Breast epithelium (tissue), 3 donors: ENCODE results near the gene MEG3.

ENCODE experiments used
- POLR2A ChIP-seq: fragments of 450-650 bp; IDR thresholded peaks from one replicate; pipeline ENCODE4 v1.6.1; 2016; ENCODE audit warnings: antibody characterized with exemption, mild to moderate bottlenecking, moderate library complexity
- POLR2AphosphoS5 ChIP-seq, 3 donors: sonication (generic); formaldehyde crosslinking; IDR thresholded peaks; one replicate each; pipeline ENCODE4 v1.6.1; 2017; ENCODE audit warnings: antibody characterized with exemption in 3 of 3
- TF ChIP-seq, protein P1 (sequence below), 3 donors: fragments of 450-650 bp; IDR thresholded peaks; one replicate each; pipeline ENCODE4 v1.5.1; 2016 to 2017; ENCODE audit warnings: antibody characterized with exemption in 3 of 3, mild to moderate bottlenecking in 3 of 3, moderate library complexity in 3 of 3

DNA sequence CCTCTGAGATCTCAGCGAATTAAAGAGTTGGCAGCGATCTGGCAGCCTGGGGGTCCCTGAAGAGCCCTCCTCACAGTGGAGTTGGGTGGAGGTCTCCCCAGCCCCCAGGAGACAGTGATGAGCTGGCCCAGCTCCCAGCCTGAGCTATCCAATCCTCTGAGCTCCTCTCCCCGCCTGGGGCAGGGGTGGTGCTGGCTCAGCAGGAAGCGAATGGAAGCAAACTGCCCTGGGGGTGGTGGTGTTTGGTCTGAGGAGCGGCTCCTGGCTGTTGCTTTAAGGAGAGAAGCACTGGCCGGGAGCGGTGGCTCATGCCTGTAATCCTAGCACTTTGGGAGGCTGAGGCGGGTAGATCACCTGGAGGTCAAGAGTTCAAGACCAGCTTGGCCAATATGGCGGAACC lies 19.5 kb upstream of the MEG3 start:
- TF ChIP-seq POLR2A (no peak), POLR2AphosphoS5 (IDR thresholded peaks at IDR 0.05) (no peak)
- TF ChIP-seq, protein P1, sequence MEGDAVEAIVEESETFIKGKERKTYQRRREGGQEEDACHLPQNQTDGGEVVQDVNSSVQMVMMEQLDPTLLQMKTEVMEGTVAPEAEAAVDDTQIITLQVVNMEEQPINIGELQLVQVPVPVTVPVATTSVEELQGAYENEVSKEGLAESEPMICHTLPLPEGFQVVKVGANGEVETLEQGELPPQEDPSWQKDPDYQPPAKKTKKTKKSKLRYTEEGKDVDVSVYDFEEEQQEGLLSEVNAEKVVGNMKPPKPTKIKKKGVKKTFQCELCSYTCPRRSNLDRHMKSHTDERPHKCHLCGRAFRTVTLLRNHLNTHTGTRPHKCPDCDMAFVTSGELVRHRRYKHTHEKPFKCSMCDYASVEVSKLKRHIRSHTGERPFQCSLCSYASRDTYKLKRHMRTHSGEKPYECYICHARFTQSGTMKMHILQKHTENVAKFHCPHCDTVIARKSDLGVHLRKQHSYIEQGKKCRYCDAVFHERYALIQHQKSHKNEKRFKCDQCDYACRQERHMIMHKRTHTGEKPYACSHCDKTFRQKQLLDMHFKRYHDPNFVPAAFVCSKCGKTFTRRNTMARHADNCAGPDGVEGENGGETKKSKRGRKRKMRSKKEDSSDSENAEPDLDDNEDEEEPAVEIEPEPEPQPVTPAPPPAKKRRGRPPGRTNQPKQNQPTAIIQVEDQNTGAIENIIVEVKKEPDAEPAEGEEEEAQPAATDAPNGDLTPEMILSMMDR (IDR thresholded peaks at IDR 0.05): no peak
